Activated B cell treated with CpG ODN at 0.5 μM for 24 hours (primary cell): ENCODE measurements around the gene SLC2A4RG. TPM values are rescaled to one million over a fixed set of nuclear protein-coding genes. Genes with fewer than 3 reads are reported as not detected.

Source experiments
- ATAC-seq: fragments of 200-7000 bp; cut with Tn5 transposase; one replicate; pipeline ENCODE4 v1.10.0; 2021; ENCODE audit warnings: low read depth, mild to moderate bottlenecking, moderate library complexity
- CTCF ChIA-PET: fragments of 350-600 bp; sonication (Branson Sonifier 250); formaldehyde crosslinking; loops from one replicate; lab custom pipeline; 2021; ENCODE audit warnings: antibody characterized with exemption; lab: Charles Lee
- POLR2A ChIA-PET: fragments of 350-600 bp; sonication (Branson Sonifier 250); formaldehyde crosslinking; loops from one replicate; lab custom pipeline; 2021; ENCODE audit warnings: antibody characterized with exemption; lab: Charles Lee
- DNase-seq: peaks from one replicate; pipeline ENCODE4 v3.0.0; 2022
- H3K27ac Mint-ChIP-seq: one replicate; pipeline ENCODE4 v1.8.0; 2020; ENCODE audit warnings: mixed read lengths
- H3K27me3 Mint-ChIP-seq: one replicate; pipeline ENCODE4 v1.8.0; 2021; ENCODE audit warnings: mixed read lengths
- H3K36me3 Mint-ChIP-seq: one replicate; pipeline ENCODE4 v1.8.0; 2021; ENCODE audit warnings: low read depth, mixed read lengths
- H3K4me1 Mint-ChIP-seq: one replicate; pipeline ENCODE4 v1.8.0; 2021; ENCODE audit warnings: mixed read lengths
- H3K4me3 Mint-ChIP-seq: one replicate; pipeline ENCODE4 v1.8.0; 2020; ENCODE audit warnings: mild to moderate bottlenecking, mixed read lengths
- H3K9me3 Mint-ChIP-seq: one replicate; pipeline ENCODE4 v1.8.0; 2020; ENCODE audit warnings: mixed read lengths
- intact Hi-C: fragments of 100-400 bp; cut with micrococcal nuclease; formaldehyde crosslinking; loops from one replicate; pipeline ENCODE4 v1.15.1; 2024
- total RNA-seq: library from RNA; stranded (reverse); gene quantifications from 2 replicates; pipeline ENCODE4 v1.2.3, GENCODE V29; 2022
- TF ChIP-seq, protein P1 (sequence below): fragments of 200-600 bp; IDR thresholded peaks from one replicate; pipeline ENCODE4 v1.8.0; 2022; ENCODE audit warnings: antibody characterized with exemption, mild to moderate bottlenecking

Gene SLC2A4RG
- total RNA-seq, 1 donor from 2014 or later: 28.1 TPM

DNA sequence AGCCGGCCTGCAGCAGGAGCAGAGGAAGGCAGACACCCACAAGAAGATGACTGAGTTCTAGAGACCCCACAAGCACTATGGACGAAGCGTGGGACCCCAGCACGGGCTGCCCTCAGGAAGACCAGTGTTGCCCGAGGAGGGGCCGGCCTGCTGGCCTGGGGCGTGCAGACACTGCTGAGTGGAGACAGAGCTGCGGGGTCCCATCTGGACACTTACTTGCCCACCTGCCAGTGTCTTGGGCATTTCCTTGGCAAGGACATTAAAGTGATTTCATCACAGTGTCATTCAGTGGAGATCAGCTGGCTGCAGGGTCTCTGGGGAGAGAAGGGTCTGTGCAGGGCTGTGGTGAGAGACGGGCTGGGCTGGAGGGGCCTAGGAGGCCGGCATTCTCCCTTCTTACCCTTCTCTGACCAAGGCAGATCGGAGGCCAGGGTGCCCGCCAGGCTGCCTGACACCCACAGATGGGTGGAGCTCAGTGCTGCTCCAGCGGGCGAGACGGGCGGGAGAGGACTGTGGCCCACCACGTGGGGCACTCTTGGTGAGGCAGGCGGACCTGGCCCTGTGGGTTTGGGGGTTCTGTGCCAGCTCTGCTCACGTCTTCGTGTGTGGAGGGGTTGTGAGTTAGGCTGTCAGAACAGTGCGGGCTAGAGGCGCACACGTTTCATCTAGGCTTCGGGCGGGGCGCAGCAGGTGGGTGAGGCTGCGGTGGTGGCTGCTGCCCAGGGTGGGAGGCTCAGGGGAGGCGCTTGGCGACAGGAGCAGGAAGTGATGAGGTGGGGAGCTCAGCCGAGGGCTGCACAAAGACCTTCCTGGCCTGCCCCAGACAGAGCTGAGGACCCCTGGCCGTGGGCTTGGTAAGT, 3.5 kb upstream of the SLC2A4RG start, which contains the start of gene LIME1:
LIME1 (plus strand) TSS at position 806 of the 860 bp plus-strand sequence. CDS start 886 bp downstream, outside the sequence.
- Mint-ChIP-seq H3K36me3 (peaks cover 23% of the 10 kb centered on the region), H3K9me3 (no peaks in the 10 kb centered on the region), H3K4me3 (peak within 1 kb of the TSS; percentile 73), H3K4me1 (peaks cover 28% of the 10 kb centered on the region), H3K27ac (peak within 1 kb of the TSS; percentile 77), H3K27me3 (no peaks in the 10 kb centered on the region)
- peak; percentile 52 for DNase-seq
- ChIA-PET CTCF (interaction anchor here (0.9 to 1.6 kb wide), 3 partner anchors 29 to 199 kb away, joined by 3 to 8 read pairs (median 3); partner anchors contain the start of genes ARFRP1, PTK6 and ZGPAT), POLR2A (interaction anchor here (0.7 to 3.0 kb wide), 9 partner anchors 28 to 343 kb away, joined by 3 to 36 read pairs (median 3); partner anchors contain the start of genes ARFRP1, HELZ2, PPDPF and RGS19)
- TF ChIP-seq, protein P1, sequence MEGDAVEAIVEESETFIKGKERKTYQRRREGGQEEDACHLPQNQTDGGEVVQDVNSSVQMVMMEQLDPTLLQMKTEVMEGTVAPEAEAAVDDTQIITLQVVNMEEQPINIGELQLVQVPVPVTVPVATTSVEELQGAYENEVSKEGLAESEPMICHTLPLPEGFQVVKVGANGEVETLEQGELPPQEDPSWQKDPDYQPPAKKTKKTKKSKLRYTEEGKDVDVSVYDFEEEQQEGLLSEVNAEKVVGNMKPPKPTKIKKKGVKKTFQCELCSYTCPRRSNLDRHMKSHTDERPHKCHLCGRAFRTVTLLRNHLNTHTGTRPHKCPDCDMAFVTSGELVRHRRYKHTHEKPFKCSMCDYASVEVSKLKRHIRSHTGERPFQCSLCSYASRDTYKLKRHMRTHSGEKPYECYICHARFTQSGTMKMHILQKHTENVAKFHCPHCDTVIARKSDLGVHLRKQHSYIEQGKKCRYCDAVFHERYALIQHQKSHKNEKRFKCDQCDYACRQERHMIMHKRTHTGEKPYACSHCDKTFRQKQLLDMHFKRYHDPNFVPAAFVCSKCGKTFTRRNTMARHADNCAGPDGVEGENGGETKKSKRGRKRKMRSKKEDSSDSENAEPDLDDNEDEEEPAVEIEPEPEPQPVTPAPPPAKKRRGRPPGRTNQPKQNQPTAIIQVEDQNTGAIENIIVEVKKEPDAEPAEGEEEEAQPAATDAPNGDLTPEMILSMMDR: no peak
- intact Hi-C loops: loop anchor here (5.0 to 10.0 kb wide), 5 partner anchors 39 to 199 kb away; partner anchors contain the start of genes FNDC11, GMEB2, PTK6 and RTEL1
- peak; percentile 52 for ATAC-seq

GRCh38 chr20:63736893-63737694, 2.5 kb upstream of the SLC2A4RG start:
- H3K9me3 Mint-ChIP-seq: no peaks in the 10 kb centered on the region
- ChIA-PET CTCF (interaction anchor here (1.0 to 1.6 kb wide), 3 partner anchors 30 to 95 kb away, joined by 3 to 8 read pairs (median 3); partner anchors contain the start of genes ARFRP1 and ZGPAT), POLR2A (interaction anchor here (0.8 to 3.0 kb wide), 8 partner anchors 29 to 342 kb away, joined by 3 to 36 read pairs (median 5); partner anchors contain the start of genes ARFRP1, GMEB2, PPDPF and RGS19)
- H3K27me3 Mint-ChIP-seq: no peaks in the 10 kb centered on the region
- ATAC-seq: peak; percentile 14
- H3K27ac Mint-ChIP-seq: peak overlapping the region; percentile 77
- intact Hi-C loops: loop anchor here (1.0 to 10.0 kb wide), 6 partner anchors 40 to 200 kb away; partner anchors contain the start of genes FNDC11, GMEB2, PTK6 and RTEL1
- H3K36me3 Mint-ChIP-seq: peaks cover 23% of the 10 kb centered on the region
- H3K4me3 Mint-ChIP-seq: peak overlapping the region; percentile 73
- TF ChIP-seq, protein P1: no peak
- DNase-seq: peak; percentile 58
- H3K4me1 Mint-ChIP-seq: peaks cover 30% of the 10 kb centered on the region

DNA sequence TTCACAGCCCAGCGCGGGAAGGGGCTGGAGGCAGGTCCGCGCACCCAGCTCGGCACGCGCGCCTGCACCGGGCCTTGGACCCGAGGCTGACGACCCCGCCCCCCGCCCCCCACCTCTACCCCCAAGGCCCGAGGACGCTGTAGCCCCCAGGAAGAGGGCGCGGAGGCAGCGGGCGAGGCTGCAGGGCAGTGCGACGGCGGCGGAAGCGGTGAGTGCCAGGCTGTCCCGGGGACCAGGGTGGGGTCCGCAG, 2.0 kb upstream of the SLC2A4RG start:
- CTCF ChIA-PET: interaction anchor here (1.2 to 1.6 kb wide), 2 partner anchors 30 to 96 kb away, joined by 3 to 8 read pairs; partner anchors contain the start of genes ARFRP1 and ZGPAT
- ATAC-seq: peak; percentile 1

DNA sequence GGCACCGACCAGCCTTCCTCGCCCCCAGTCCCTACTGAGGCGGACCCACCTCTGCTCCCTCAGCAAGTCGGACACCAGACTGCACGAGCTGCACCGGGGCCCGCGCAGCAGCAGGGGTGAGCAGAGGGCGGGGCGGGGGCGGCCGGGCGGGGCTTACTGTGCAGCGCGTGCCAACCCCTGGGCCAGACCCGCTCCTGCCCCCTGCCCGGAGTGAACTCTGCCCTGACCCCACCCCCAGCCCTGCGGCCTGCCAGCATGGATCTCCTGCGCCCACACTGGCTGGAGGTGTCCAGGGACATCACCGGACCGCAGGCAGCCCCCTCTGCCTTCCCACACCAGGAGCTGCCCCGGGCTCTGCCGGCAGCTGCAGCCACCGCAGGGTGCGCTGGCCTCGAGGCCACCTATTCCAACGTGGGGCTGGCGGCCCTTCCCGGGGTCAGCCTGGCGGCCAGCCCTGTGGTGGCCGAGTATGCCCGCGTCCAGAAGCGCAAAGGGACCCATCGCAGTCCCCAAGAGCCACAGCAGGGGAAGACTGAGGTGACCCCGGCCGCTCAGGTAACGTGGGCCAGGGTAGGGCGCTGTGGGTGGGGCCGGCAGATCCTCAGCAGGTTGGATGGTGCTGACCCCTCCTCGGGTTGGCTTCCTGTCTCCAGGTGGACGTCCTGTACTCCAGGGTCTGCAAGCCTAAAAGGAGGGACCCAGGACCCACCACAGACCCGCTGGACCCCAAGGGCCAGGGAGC, 1.5 kb upstream of the SLC2A4RG start:
- intact Hi-C loops: loop anchor here (1.0 to 10.0 kb wide), 7 partner anchors 31 to 201 kb away; partner anchors contain the start of genes ARFRP1, FNDC11, GMEB2 and PTK6
- peaks cover 23% of the 10 kb centered on the region for H3K36me3 Mint-ChIP-seq
- POLR2A ChIA-PET: interaction anchor here (0.8 to 3.0 kb wide), 8 partner anchors 30 to 217 kb away, joined by 3 to 36 read pairs (median 5); partner anchors contain the start of genes ARFRP1, HELZ2, PPDPF and TPD52L2
- TF ChIP-seq, protein P1: no peak
- peak; percentile 14 for ATAC-seq
- H3K4me1 Mint-ChIP-seq: peaks cover 30% of the 10 kb centered on the region
- H3K4me3 Mint-ChIP-seq: peak overlapping the region; percentile 44
- no peaks in the 10 kb centered on the region for H3K9me3 Mint-ChIP-seq
- CTCF ChIA-PET: interaction anchor here (1.2 kb wide), 1 partner anchor 96 kb away, joined by 3 read pairs; no protein-coding TSS in a partner anchor
- H3K27ac Mint-ChIP-seq: no peak overlapping the region
- DNase-seq: peak; percentile 47
- H3K27me3 Mint-ChIP-seq: no peaks in the 10 kb centered on the region

More for the DNA sequence above, 2.0 kb upstream of the SLC2A4RG start:
- Mint-ChIP-seq H3K4me3 (no peak overlapping the region), H3K27ac (no peak overlapping the region), H3K4me1 (peaks cover 30% of the 10 kb centered on the region), H3K9me3 (no peaks in the 10 kb centered on the region), H3K27me3 (no peaks in the 10 kb centered on the region), H3K36me3 (peaks cover 23% of the 10 kb centered on the region)
- intact Hi-C loops: loop anchor here (1.0 to 10.0 kb wide), 6 partner anchors 40 to 200 kb away; partner anchors contain the start of genes FNDC11, GMEB2, PTK6 and RTEL1
- no peak for DNase-seq
- TF ChIP-seq, protein P1: no peak
- POLR2A ChIA-PET: interaction anchor here (0.8 to 3.0 kb wide), 6 partner anchors 30 to 215 kb away, joined by 3 to 36 read pairs (median 6); partner anchors contain the start of genes ARFRP1, GMEB2, RTEL1 and TPD52L2
